ENCODE measurements around the gene ADAMTS14.

Gene ADAMTS14

DNA sequence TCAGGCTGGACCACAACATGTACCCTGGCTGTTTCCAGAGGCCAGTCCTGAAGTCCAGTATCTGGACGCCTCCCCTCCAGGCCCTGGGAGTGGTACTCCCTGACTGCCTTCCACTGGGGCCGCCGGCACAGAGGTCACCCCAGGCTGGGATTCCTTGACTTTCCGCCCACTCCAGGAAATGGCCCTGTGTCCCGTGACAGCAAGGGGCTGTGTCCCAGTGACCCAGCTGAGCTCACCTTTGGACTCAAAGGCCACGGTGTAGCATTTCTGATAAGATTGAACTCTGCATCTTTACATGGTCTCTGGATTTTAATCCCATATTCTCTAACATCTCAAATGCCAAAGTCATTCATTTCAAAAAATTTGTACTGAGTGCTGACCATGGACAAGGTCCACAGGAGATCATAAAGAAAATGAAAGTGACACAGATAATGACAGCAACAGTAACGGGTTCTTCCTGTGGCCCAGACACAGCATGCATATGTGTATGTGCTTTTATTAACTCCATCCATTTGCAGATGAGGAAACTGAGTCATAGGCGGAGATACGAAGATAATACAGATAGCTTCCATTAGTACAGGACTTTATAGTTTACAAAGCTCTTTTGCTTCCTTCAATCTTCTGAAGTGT, 5.4 kb downstream of the ADAMTS14 start:
- no peak for DNase-seq

DNA sequence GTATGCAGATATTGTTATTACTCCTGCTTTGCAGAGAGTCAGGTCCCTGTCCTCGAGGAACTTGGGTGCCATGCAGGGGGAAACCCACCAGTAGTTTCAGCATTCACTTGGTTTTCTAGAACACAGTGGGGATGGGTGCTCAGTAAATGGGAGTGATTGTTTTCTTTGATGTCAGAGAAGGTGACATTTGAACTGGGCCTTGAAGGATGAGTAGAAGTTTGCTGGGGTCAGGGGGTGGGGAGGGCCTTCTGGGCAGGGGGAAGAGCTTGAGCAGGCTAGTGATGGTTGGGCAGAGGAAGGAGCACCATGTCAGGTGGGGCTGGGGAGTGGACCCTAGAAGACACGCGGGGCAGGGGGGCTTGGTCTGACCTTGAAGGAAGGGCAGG, 5.9 kb downstream of the ADAMTS14 start:
- no peak for DNase-seq

DNA sequence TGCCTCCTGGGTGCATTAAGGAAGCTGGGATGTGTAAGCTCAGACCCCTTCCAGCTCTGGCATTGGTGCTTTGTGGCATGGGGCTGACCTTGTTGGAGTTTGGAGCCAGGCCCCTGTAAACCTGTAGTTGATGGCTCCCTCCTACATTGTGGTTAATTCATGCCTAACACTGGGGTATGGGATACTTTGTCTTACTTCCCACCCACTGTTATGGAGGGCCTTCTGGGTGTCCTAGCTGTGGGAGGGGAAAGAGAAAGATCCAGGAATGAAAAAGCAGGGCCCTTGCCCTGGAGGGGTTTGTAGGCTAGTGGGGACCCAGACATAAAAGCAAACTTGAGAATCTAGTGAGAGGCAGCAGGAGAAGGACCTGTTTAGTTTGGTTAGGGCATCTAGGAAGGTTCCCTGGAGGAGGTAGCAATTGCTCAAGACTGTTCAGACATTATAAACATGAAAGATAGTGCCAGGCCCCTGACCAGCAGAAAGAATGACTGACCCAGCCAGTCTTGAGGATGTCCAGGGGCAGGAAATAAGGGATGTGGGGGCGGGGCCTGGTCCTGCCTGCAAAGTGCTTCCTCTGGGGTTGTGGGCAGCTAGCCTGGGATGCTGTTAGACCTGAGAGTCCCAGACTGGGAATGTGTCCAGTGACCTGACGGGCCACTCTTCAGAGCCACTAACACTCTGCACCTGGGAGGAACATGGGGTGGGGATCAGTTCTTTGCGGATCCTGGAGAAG, 6.6 kb downstream of the ADAMTS14 start:
- DNase-seq: no peak

DNA sequence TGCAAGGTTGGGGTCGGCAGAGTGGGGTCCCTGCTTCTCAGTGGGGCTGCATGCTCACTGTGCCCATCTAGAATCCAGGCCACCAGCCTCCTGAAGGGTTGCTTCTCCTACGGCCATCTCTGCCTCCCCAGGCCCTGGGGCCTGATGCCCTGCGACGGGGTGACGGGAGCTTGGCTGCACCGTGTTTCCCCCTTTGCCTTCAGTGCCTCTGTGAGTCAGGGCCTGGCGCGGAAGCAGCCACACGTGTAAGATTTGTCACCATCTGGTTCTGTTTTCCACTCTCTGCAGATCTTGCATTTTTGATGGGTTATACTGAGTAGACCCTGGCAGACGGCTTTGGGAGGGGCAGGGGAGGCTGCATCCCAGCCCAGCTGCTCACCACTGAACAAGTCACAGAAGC, 7.2 kb downstream of the ADAMTS14 start:
- no peak for DNase-seq

DNA sequence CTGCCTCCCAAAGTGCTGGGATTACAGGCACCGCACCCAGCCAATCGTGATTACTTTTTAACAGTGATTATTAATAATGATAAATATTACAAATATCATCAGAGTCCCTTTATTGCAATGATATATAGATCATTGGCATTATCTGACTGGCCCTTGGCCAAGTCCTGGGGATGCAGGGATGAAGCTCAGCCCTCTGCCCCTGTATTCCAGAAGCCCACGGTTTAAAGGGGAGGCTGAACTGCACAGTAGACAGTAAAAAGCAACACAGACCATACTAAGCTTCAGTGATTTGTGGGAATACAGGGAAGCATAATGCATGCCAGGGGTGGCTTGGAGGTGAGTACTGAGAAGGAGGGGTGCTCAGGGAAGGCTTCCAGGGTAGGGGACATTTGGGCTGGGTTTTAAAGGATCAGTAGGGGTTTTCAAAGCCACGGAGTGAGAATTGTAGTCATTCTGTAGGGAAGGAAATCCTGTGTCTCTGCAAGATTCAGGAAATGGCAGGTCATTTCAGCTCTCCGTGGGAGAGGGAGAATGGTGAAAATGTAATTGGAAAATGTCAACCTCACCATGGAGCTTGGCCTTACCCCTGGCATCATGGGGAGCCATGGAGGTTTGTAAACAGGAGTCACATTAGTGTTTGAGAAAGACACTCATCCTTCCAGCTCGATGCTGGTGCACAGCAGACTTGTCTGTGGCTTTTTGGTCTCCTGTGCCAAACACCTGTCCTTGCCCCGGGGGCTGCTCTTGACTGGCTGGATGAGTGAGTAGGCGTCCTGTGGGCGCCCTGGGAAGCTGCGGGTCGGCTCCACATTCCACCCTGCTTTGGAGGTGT, 8.8 kb downstream of the ADAMTS14 start:
- DNase-seq: no peak

DNA sequence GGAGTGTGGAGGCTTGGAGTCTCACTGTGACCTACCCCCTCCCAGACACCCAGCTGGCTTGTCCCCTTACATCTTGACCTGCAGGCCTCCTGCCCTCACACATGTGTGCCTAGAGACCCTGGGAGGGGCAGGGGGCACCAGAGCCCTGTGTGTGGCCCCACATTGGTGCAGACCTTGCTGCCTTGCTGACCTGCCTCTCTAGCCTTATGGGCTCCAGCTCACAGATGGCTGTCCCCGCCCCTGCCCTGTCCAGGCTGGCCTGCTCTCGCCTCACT, 9.4 kb downstream of the ADAMTS14 start:
- DNase-seq: no peak

DNA sequence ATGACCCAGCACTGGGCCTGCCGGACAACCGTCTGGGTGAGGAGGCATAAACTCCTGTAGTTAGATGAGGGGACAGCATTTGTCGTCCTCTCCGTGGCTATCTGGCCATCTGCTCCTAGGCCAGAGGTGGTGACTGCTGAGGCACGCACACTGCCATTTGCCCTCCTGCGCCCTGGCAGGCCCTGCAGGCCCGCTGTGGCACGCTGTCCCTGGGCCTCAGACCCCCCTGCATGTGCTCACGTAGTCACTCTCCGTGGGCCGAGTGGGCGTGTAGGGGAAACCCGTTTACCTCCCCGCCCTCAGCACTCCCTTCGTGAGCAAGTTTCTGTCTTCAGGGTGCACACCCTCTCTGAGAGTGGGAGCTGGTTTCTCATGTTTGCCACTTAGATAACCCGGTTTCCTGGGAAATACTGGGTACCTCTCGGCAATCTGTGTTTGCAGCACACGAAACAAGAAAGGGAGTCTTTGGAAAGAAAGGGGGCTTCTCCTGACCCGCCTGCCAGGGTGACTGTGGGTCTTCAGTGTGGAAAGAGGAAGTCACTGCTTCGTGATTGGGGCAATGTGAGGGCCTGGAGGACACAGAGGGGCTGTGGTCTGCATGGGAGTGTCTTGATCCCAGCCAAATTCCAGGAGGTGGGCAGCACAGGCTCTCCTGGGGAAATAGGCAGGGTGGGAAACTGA, 10.8 kb downstream of the ADAMTS14 start:
- DNase-seq: no peak

DNA sequence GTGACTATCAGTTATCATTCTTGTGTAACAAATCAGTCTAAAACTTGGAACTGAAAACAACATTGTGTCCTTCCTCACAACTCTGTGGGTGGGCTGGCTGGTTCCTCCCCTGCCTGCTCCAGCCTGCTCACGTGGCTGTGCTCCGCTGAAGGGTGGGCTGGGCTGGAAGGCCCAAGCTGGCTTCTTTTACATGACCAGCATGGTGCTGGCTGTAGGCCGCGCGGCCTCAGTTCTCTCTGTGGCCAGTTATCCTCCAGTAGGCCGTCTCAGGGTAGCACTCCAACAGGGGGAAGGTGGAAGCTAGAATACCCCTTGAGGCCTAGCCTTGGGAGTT, 11.3 kb downstream of the ADAMTS14 start:
- no peak for DNase-seq

DNA sequence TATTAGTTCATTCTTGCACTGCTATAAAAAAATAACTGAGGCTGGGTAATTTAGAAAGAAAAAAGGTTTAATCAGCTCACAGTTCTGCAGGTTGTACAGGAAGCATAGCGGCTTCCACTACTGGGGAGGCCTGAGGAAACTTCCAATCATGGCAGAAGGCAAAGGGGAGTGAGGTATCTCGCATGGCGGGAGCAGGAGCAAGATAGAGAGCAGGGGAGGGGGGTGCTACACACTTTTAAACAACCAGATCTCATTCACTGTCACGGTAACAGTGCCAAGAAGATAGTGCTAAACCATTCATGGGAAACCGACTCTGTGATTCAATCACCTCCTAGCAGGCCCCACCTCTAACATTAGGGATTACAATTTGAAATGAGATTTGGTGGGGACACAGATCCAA, 11.6 kb downstream of the ADAMTS14 start:
- DNase-seq: no peak

DNA sequence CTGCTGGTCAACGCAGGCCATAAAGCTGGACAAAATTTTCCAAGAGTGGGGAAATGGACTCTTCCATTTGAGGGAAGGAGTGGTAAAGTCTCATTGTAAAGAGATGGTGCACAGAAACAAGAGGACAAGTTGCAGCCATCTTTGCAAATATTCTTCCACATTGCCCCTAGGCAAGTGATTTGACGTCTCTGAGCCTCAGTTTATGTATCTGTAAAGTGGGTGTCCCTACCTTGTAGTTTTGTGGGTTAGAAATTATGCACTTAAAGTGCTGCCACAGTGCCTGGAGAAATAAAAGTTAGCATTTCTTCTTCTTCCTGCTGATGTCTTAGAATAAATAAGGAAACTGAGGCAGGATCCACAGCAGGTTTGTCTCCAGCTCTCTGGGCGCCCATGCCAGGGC, 12.1 kb downstream of the ADAMTS14 start:
- no peak for DNase-seq

DNA sequence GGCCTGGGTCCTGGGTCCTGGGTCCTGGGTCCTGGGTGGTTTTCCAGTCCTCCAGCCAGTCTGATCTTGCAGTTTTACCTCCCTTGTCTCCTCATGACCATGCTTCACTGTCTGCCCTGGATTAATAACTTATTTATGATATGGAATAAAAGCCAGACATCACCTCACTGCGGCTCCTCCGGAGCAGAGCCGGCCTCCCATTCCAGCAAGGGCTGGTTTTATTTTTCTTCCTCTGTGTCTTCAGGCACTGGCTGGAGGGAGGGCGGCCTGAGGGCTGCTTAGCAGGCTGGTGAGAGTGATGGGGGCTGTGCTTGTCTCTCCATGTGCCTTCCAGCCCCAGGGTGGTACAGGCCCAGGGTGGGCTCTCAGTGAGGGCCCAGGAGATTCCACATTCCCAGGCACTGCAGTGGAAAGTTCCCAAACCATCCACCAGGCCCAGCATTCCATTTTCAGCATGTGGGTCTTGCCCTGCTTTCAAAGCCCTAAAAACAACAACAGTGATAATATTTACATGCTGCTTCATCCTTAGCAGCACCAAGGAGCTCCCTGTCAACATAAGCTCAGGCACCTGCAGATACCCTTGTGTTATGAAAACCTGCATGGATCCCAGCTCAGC, 12.6 kb downstream of the ADAMTS14 start:
- no peak for DNase-seq

DNA sequence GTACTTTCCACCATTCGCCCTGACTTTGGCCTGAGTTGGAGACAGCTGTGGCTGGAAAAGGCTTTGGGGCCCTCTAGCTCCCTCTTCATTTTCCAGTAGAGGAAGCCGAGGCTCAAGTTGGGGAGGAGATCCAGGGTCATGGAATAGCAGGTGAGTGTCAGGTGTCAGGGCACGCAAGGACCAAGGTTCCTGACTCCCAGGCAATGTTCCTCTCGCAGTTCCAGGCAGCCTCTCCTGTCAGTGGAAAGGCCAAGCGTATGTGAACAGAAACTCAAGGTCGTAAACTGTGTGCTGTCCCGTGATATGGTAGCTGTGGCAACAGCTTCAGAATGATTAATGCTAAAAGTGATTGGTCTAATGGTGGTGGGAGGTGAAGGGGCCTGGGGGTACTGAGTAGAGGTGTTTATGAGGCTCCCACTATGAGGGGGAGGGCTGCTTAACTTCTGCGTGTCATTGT, 13.2 kb downstream of the ADAMTS14 start:
- DNase-seq: no peak

DNA sequence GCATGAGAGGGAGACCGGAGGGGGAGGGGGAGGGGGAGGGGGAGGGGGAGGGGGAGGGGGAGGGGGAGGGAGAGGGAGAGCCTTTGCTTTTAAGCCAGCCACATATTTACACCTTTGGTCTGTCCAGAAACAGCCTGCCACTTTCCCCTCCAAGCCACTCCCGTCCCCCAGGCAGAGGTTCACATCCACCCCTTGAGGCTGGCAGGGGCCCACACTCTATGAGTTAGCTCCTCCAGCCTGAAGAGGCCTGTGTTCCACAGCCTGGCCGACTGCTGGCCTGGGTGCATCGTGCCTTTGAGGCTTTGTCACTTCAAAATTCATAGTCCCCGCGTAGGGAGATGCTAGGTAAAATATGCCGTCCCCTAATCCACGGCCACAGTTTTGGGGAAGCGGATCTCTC, 16.5 kb downstream of the ADAMTS14 start:
- no peak for DNase-seq

DNA sequence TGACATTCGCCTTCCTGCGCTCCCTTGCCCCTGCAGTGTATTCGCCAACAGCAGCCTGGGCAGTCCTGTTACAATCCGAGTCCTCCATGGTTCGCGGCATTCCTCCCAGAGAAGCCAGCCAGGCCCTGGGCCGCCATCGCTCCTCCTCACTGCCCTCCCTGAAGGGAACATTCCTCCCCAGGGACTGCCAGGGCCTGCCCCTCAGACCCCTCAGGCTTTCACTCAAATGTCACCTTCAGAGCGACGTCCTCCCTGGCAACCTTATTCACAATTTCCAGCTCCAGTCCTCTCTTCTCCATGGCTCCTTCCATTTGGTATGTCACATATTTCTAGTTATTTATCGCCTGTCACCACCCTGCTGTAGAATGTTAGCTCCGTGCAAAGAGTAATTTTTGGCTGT, 17.4 kb downstream of the ADAMTS14 start:
- DNase-seq: no peak

DNA sequence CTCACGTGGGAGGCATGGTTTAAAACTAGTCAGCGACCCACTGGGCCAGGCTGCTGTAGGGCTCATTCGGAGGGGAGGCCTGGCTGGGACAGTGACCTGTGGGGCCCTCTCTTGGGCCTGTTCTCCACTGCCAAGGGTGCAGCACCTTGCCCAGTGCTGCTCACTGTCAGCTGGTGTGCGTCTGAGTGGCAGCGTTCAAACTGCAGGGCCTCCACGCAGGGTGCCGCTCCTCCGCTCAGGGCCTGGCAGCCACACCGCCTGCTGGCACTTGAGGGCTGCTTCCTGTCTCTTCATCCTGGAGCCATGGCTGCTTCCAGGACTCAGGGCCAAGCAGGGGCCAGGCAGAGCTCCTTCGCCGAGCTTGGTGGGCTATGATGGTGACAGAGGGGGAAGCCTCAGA, 18.3 kb downstream of the ADAMTS14 start:
- DNase-seq: peak; percentile 31

DNA sequence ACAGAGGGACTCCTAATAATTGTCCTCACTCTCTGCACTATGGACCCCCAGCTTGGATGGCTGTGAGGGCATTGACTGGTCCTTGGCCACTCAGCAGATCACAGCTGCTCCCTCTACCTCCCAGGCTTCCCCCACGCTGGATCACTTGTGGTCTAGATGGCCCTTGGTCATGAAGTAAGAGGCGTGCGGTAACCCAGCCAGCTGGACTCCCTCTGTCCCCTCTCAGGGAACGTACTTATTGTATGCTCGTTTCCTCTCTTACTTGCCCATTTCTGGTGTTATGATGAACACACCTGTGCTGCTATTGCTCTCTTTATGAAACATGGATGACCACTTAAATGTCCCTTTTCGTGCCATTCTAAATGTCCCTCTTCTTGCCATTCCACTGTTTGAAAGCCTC, 19.3 kb downstream of the ADAMTS14 start:
- DNase-seq: no peak

DNA sequence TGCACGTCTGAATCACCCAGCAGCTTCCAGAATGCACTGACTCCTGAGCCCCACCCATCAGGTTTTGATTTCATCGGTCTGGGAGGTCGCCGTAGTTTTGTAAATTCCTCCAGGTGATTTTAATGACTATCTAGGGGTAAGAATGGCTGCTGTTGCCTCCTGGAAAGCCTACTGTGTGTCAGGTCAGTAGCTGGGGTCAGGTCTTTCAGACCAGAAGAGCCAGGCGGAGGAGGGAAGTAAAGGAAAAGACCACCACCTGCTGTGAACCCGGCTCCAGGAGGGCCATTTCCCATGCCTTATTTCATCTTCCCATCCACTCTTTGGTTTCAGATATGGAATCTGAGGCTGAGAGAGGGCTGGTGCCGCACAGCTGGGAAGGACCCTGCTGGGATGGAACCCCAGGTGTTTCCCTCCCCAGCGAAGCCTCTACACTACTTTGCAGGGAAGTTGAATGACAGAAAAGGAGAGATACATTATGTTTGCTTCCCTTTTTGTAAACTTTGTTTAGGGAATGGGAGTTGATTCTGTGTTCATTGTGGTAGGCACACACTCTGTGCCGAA, 19.8 kb downstream of the ADAMTS14 start:
- no peak for DNase-seq

DNA sequence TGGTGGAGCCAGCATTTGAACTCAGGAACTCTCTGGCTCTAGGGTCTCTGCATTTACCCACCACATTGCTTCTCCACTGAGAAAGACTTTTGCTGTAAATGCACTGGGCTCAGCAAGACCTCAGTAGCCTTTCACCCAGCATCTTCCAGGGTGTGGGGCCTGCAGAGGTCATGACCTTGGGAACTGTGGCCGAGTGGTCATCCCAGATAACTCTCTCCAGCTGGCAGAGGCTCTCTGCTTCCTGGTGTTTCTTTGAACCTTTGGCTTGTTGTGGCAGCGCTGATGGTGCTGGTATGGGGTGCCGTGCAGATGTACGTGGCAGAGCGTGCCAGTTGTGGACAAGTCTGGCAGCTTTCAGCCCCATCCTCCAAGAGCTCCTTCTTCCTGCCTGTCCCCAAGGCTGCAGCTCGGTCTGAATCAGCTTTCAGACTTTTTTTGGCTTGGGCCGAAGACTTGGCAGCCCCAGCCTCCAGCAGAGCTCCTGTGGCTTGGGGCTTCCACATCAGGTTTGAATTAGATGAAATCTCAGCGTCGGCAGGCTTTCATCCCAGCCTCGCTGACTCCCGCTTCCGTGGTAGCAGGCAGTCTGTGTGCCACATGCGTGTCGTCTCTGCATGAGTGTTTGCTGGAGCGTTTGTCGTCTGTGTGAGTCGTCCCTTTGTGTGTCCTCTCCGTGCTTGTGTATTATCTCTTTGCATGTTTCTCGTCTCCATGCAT, 21.5 kb downstream of the ADAMTS14 start:
- no peak for DNase-seq

DNA sequence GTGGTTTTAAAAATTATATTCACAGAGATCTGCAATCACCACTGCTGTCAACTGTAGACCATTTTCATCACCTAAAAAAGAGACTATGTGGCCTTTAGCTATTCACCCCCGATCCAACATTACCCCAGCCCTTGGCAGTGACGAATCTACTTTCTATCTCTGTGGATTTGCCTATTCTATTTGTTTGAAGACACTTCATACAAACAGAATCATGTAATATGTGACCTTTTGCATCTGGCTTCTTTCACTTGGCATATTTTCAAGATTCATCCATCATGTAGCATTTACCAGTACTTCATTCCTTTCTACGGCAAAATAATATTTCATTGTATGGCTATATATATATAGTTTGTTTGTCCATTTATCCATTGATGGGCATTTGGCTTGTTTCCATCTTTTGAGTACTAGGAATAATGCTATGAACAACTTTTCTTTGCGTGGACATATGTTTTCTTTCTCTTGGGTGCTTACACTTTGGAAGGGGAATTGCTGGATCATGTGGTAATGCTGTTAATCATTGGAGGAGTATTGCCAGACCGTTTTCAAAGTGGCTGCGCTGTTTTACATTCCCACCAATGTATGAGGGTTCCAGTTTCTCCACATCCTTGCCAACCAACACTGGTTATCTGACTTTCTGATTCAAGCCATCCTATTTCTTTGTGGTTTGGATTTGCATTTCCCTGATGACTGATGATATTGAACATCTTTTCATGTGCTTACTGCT, 22.3 kb downstream of the ADAMTS14 start:
- no peak for DNase-seq

DNA sequence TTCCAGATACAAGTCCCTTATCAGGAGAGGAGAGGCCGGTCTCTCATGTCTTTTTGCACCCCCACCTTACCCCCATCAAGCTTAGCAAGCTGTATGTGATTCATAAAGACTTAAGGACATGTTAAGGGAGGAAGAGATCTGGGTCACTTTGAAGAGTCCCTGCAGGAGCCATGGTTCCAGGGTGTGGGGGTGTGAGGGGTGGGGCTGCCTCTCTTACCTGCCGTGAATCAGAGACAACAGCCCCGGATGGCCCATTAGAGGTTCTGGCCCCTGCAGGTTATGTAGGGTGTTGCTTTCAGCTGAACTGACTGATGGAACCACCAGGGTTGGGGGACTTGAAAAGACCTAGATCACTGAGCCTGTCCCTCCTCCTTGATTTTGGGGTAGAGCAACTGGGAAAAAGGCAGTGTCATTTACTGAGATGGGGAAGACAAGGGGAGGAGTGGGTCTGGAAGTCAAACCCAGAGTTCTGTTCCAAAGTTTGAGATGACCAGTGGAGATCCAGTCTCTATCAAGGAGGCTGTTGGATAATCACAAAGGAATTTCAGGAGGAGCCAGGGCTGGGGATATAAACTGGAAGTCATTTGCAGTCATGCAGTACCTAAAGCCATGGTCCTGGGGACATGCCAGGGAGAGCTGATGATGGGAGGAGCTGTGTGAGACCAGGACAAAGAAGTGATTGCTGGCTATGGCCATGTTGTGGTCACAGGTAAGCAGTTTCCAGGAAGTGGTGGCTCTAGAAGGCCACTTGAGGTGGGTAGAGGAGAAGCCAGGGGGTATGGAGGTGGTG, 23.1 kb downstream of the ADAMTS14 start:
- no peak for DNase-seq

DNA sequence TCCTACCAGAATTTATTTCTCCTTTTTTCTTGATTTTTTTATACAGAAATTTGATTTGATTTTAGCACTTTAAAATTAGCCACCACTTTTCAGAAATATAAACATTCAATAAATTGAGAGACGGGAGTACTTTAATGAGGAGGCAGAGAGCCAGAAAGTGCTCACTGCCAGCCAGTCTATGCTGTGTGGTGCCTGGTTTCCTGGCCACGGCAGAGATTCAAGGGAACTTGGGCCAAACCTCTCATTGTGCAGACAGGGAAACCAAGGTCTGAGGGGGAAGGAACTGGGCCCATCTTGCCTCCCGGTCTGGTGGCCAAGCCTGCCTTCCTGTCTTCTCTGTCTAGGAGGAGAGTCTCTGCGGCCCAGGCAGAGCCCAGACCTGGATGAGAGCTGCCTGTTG, 25.9 kb downstream of the ADAMTS14 start:
- DNase-seq: no peak
